ENCODE data around the gene CDC25C. TPM values are rescaled to one million over a fixed set of nuclear protein-coding genes. Genes with fewer than 3 reads are reported as not detected.

CDC25C gene
- total RNA-seq, 2 donors from 2014 or later = 14.8 to 30.6 TPM

GRCh38 chr5:138246334-138246733 lies 85.3 kb downstream of the CDC25C start:
- Histone ChIP-seq H3K36me3 (ENCODE audit: control insufficient read depth, insufficient read depth, low read length) (no peaks in the 10 kb centered on the region), H3K4me3 (ENCODE audit: low read length) (no peak overlapping the region), H3K9ac (ENCODE audit: extremely low read depth, low read length, poor library complexity, severe bottlenecking) (no peak overlapping the region), H3K9me3 (ENCODE audit: control insufficient read depth, low read length) (peaks cover 8% of the 10 kb centered on the region), H3K4me1 (ENCODE audit: control insufficient read depth, insufficient read depth, low read length) (no peaks in the 10 kb centered on the region), H3K27me3 (ENCODE audit: control insufficient read depth, insufficient read depth, low read length, poor library complexity, severe bottlenecking) (peaks cover 68% of the 10 kb centered on the region), H3K27ac (ENCODE audit: low read depth, low read length) (no peak overlapping the region)
- WGBS, 2 experiments (ENCODE audit: insufficient coverage in 1 of 2, insufficient read length in 1 of 2) = 77 to 89% methylated on average over 4 of the region's 4 CpGs
- H3K27ac Mint-ChIP-seq = no peak overlapping the region
- DNase-seq = no peak
- peaks cover 60% of the 10 kb centered on the region for H3K27me3 Mint-ChIP-seq (ENCODE audit: insufficient read depth)
- H3K4me1 Mint-ChIP-seq = peaks cover 17% of the 10 kb centered on the region
- no peak overlapping the region for H3K4me3 Mint-ChIP-seq
- no peak for TF ChIP-seq CTCF (conservative IDR thresholded peaks at IDR 0.05)
- H3K9me3 Mint-ChIP-seq = no peaks in the 10 kb centered on the region
- no peaks in the 10 kb centered on the region for H3K36me3 Mint-ChIP-seq (ENCODE audit: low read depth)

- Mint-ChIP-seq H3K4me1 (peaks cover 20% of the 10 kb centered on the region), H3K4me3 (no peak overlapping the region), H3K27me3 (ENCODE audit: insufficient read depth) (peaks cover 66% of the 10 kb centered on the region), H3K36me3 (ENCODE audit: low read depth) (no peaks in the 10 kb centered on the region), H3K27ac (no peak overlapping the region), H3K9me3 (no peaks in the 10 kb centered on the region)
- H3K4me3 ChIP-seq (ENCODE audit: low read length) = no peak overlapping the region
- peak; percentile 78 for DNase-seq
- WGBS, 2 experiments (ENCODE audit: insufficient coverage in 1 of 2, insufficient read length in 1 of 2) = 33 to 57% methylated on average over 1 of the region's 1 CpG
- H3K36me3 ChIP-seq (ENCODE audit: control insufficient read depth, insufficient read depth, low read length) = no peaks in the 10 kb centered on the region
- H3K9me3 ChIP-seq (ENCODE audit: control insufficient read depth, low read length) = peaks cover 8% of the 10 kb centered on the region
- H3K4me1 ChIP-seq (ENCODE audit: control insufficient read depth, insufficient read depth, low read length) = no peaks in the 10 kb centered on the region
- H3K27ac ChIP-seq (ENCODE audit: low read depth, low read length) = peak overlapping the region; percentile 49
- H3K27me3 ChIP-seq (ENCODE audit: control insufficient read depth, insufficient read depth, low read length, poor library complexity, severe bottlenecking) = peaks cover 68% of the 10 kb centered on the region
- no peak for TF ChIP-seq CTCF (conservative IDR thresholded peaks at IDR 0.05)
- no peak overlapping the region for H3K9ac ChIP-seq (ENCODE audit: extremely low read depth, low read length, poor library complexity, severe bottlenecking)
Observed at GRCh38 chr5:138245717-138246116, 85.9 kb downstream of the CDC25C start.

- H3K4me1 ChIP-seq (ENCODE audit: control insufficient read depth, insufficient read depth, low read length) = no peaks in the 10 kb centered on the region
- H3K36me3 ChIP-seq (ENCODE audit: control insufficient read depth, insufficient read depth, low read length) = no peaks in the 10 kb centered on the region
- H3K27ac ChIP-seq (ENCODE audit: low read depth, low read length) = no peak overlapping the region
- H3K9me3 ChIP-seq (ENCODE audit: control insufficient read depth, low read length) = peaks cover 16% of the 10 kb centered on the region
- H3K9ac ChIP-seq (ENCODE audit: extremely low read depth, low read length, poor library complexity, severe bottlenecking) = no peak overlapping the region
- peaks cover 72% of the 10 kb centered on the region for H3K27me3 ChIP-seq (ENCODE audit: control insufficient read depth, insufficient read depth, low read length, poor library complexity, severe bottlenecking)
- Mint-ChIP-seq H3K27ac (no peak overlapping the region), H3K9me3 (peaks cover 7% of the 10 kb centered on the region), H3K4me1 (peaks cover 20% of the 10 kb centered on the region), H3K27me3 (ENCODE audit: insufficient read depth) (peaks cover 70% of the 10 kb centered on the region), H3K36me3 (ENCODE audit: low read depth) (no peaks in the 10 kb centered on the region), H3K4me3 (no peak overlapping the region)
- no peak for DNase-seq
- 65 to 68% methylated on average over 2 of the region's 2 CpGs for WGBS, 2 experiments (ENCODE audit: insufficient coverage in 1 of 2, insufficient read length in 1 of 2)
- no peak for TF ChIP-seq CTCF (conservative IDR thresholded peaks at IDR 0.05)
- H3K4me3 ChIP-seq (ENCODE audit: low read length) = no peak overlapping the region
Observed at GRCh38 chr5:138243794-138244193, 87.8 kb downstream of the CDC25C start.
